K562 (cell line): ENCODE measurements around the gene PACRG. TPM values are rescaled to one million over a fixed set of nuclear protein-coding genes. Genes with fewer than 3 reads are reported as not detected.

Source experiments
- ATAC-seq: fragments of 200-7000 bp; cut with Tn5 transposase; 3 replicates; pipeline ENCODE4 v1.9.1; 2020; ENCODE audit warnings: moderate library complexity
- BruUV-seq: library from RNA; stranded (reverse); fragments of 400-500 nt; replicated peaks from 2 replicates; lab custom pipeline; 2021; lab: Mats Ljungman, UMichigan
- CTCF ChIA-PET: fragments of 300-600 bp; formaldehyde crosslinking; extraction: SDS; loops from one replicate; lab custom pipeline; 2021; ENCODE audit warnings: low intra/inter-chr PET ratio; lab: Yijun Ruan, JAX
- POLR2A ChIA-PET: fragments of 300-600, 350-650 bp; sonication (Branson Sonifier 250); formaldehyde crosslinking; extraction: SDS; loops from one replicate; lab custom pipeline; 2021; ENCODE audit warnings: antibody characterized with exemption, inconsistent platforms; lab: Yijun Ruan, JAX
- DNase-seq, 4 experiments: peaks; one replicate each; pipeline versions ENCODE4 v3.0.0 to v3.0.0-alpha.2; 2011 to 2018; ENCODE audit warnings: low spot score in 3 of 4, mixed read lengths in 3 of 4; ENCODE audit errors: extremely low read depth in 1 of 4
- FAIRE-seq: peaks from 2 replicates; lab custom pipeline; 2011; peaks lifted over from hg19 to GRCh38; lab: Jason Lieb, UNC
- H2AFZ ChIP-seq: 2 replicates; pipeline ENCODE4 v1.6.0; 2011; ENCODE audit warnings: low read depth, low read length, control low read depth, inconsistent platforms
- H3K27ac ChIP-seq: fragments of 200-600 bp; 3 replicates; pipeline ENCODE4 v1.8.0; 2011; ENCODE audit warnings: low read depth, mild to moderate bottlenecking, control low read depth, inconsistent platforms, low read length, moderate library complexity, mixed read lengths; ENCODE audit errors: extremely low read depth
- H3K27me3 ChIP-seq, 2 experiments: fragments of 300-600 bp in 1 of 2; 2 replicates in 1 of 2; 3 replicates in 1 of 2; pipeline versions ENCODE4 v1.6.0 to v1.8.0; 2011; ENCODE audit warnings: inconsistent platforms in 2 of 2, low read length in 2 of 2, mild to moderate bottlenecking in 1 of 2, mixed read lengths in 1 of 2, moderate library complexity in 1 of 2; ENCODE audit not compliant: control insufficient read depth in 2 of 2, insufficient read depth in 2 of 2
- H3K36me3 ChIP-seq: fragments of 300-600 bp; 3 replicates; pipeline ENCODE4 v1.8.0; 2011; ENCODE audit warnings: mild to moderate bottlenecking, low read length, inconsistent platforms; ENCODE audit not compliant: control insufficient read depth, insufficient read depth
- H3K4me1 ChIP-seq, 2 experiments: fragments of 200-600 bp in 1 of 2; replicated peaks in 1 of 2; 2 replicates in 1 of 2; 3 replicates in 1 of 2; pipeline versions ENCODE4 v1.5.1 to v1.8.0; 2011; ENCODE audit warnings: inconsistent platforms in 2 of 2, low read length in 2 of 2, mild to moderate bottlenecking in 1 of 2, mixed read lengths in 1 of 2, moderate library complexity in 1 of 2; ENCODE audit not compliant: control insufficient read depth in 2 of 2, insufficient read depth in 2 of 2
- H3K4me2 ChIP-seq: 2 replicates; pipeline ENCODE4 v1.6.1; 2011; ENCODE audit warnings: low read length, control low read depth, inconsistent platforms, mixed read lengths; ENCODE audit not compliant: insufficient read depth
- H3K4me3 ChIP-seq: fragments of 200-600 bp; sonication (generic), shearing (Covaris generic); 2 replicates; pipeline ENCODE4 v1.5.1; 2016; ENCODE audit warnings: control low read depth, inconsistent platforms
- H3K79me2 ChIP-seq: fragments of 200-600 bp; 3 replicates; pipeline ENCODE4 v1.8.0; 2011; ENCODE audit warnings: low read length, inconsistent platforms; ENCODE audit not compliant: control insufficient read depth, insufficient read depth
- H3K9ac ChIP-seq, 2 experiments: 2 replicates each; pipeline versions ENCODE4 v1.6.0 to v1.6.1; 2011; ENCODE audit warnings: low read depth in 2 of 2, low read length in 2 of 2, control low read depth in 1 of 2, inconsistent platforms in 1 of 2, mild to moderate bottlenecking in 1 of 2, mixed read lengths in 1 of 2; ENCODE audit not compliant: insufficient read depth in 1 of 2
- H3K9me1 ChIP-seq: one replicate; pipeline ENCODE4 v1.6.0; 2011; ENCODE audit warnings: inconsistent platforms, mild to moderate bottlenecking, low read length, moderate library complexity; ENCODE audit not compliant: control insufficient read depth, insufficient read depth
- H3K9me3 ChIP-seq: replicated peaks from 2 replicates; pipeline ENCODE4 v1.5.1; 2011; ENCODE audit warnings: low read depth, low read length, inconsistent platforms; ENCODE audit not compliant: control insufficient read depth, insufficient read depth
- H4K20me1 ChIP-seq: replicated peaks from 2 replicates; pipeline ENCODE4 v1.6.1; 2011; ENCODE audit warnings: low read length, inconsistent platforms, mixed read lengths; ENCODE audit not compliant: control insufficient read depth, insufficient read depth
- CBFA2T2 ChIP-seq: fragments of 450-650 bp; conservative IDR thresholded peaks from 2 replicates; pipeline ENCODE4 v1.6.1; 2017; ENCODE audit warnings: mild to moderate bottlenecking
- CHD1 ChIP-seq: fragments of 200-600 bp; sonication (generic); IDR thresholded peaks from one replicate; pipeline ENCODE4 v1.6.1; 2012; ENCODE audit warnings: mild to moderate bottlenecking, moderate library complexity, low read length, inconsistent platforms
- EP300 ChIP-seq: IDR thresholded peaks from 2 replicates; pipeline ENCODE4 v1.6.1; 2012; ENCODE audit warnings: low read length, improper control_type of control experiment
- FOS ChIP-seq: IDR thresholded peaks from 3 replicates; pipeline ENCODE4 v1.6.1; 2011; ENCODE audit not compliant: insufficient read length; ENCODE audit errors: extremely low read depth
- HNRNPLL ChIP-seq: fragments of 200-400 bp; formaldehyde crosslinking; IDR thresholded peaks from 2 replicates; pipeline ENCODE4 v1.6.1; 2017; ENCODE audit warnings: low read length, low read depth, mild to moderate bottlenecking; ENCODE audit not compliant: poor library complexity, severe bottlenecking
- NFE2 ChIP-seq: IDR thresholded peaks from 2 replicates; pipeline ENCODE4 v1.6.1; 2014; ENCODE audit warnings: antibody characterized with exemption, low read depth
- POLR2H ChIP-seq: IDR thresholded peaks from 2 replicates; pipeline ENCODE4 v1.6.1; 2016; ENCODE audit warnings: missing genetic modification characterization, low read depth, mild to moderate bottlenecking, control low read depth, missing compliant biosample characterization, moderate library complexity
- STAG1 ChIP-seq: sonication (generic); formaldehyde crosslinking; IDR thresholded peaks from 2 replicates; pipeline ENCODE4 v1.5.0; 2020; ENCODE audit warnings: missing genetic modification reagents, borderline replicate concordance
- ZHX1 ChIP-seq: fragments of 150-350 bp; conservative IDR thresholded peaks from 2 replicates; pipeline ENCODE4 v1.6.1; 2014; ENCODE audit warnings: low read length
- ZNF253 ChIP-seq: fragments of 250-450 bp; sonication (Bioruptor Pico); conservative IDR thresholded peaks from 2 replicates; pipeline ENCODE4 v1.6.1; 2021; ENCODE audit warnings: mild to moderate bottlenecking
- ZNF436 ChIP-seq: fragments of 250-450, 450-650 bp; sonication (Bioruptor Pico); formaldehyde crosslinking; IDR thresholded peaks from 2 replicates; pipeline ENCODE4 v1.7.0; 2020; ENCODE audit warnings: mild to moderate bottlenecking
- ZNF561 ChIP-seq: fragments of 450-650 bp; formaldehyde crosslinking; conservative IDR thresholded peaks from 2 replicates; pipeline ENCODE4 v1.4.0; 2020; ENCODE audit warnings: mild to moderate bottlenecking, moderate library complexity
- WGBS: fragments of 100-300 bp; shearing (Covaris generic); methylation state at CpG from one replicate; pipeline ENCODE4 v1.1.6; 2016; ENCODE audit warnings: low coverage, mixed read lengths; ENCODE audit not compliant: insufficient coverage; ENCODE audit errors: missing lambda C conversion rate; 5-methylcytosine and 5-hydroxymethylcytosine counted together
- in situ Hi-C: fragments of 300-500 bp; cut with MboI; formaldehyde crosslinking; loops from 4 replicates; pipeline ENCODE4 v1.15.0; 2018; ENCODE audit warnings: inconsistent platforms, mixed read lengths
- intact Hi-C: fragments of 100-400 bp; cut with micrococcal nuclease; formaldehyde crosslinking; loops from 2 replicates; pipeline ENCODE4 v1.14.2; 2022
- polyA plus RNA-seq, 8 experiments: library from polyadenylated mRNA; depleted of rRNA in 4 of 8; stranded (reverse) in 5 of 8; unstranded in 3 of 8; fragments of >200 nt; fragmentation: Nextera tagmentation in 2 of 8; fragmentation: Illumina TruSeq in 1 of 8; extraction: Ambion mirVana in 2 of 8; extraction: Trizol in 1 of 8; gene quantifications; 2 replicates each; pipeline versions ENCODE4 v1.2.1 to v1.2.3, GENCODE V29; 2011 to 2014; ENCODE audit warnings: inconsistent platforms in 1 of 8, missing spikeins in 1 of 8
- total RNA-seq, 7 experiments: library from RNA; depleted of rRNA in 6 of 7; stranded (reverse); fragments of >200 nt in 6 of 7; fragmentation: Illumina TruSeq in 2 of 7; extraction: Trizol in 2 of 7; gene quantifications; 2 replicates each; pipeline versions ENCODE4 v1.2.1 to v1.2.3, GENCODE V29; 2011 to 2021; ENCODE audit warnings: low replicate concordance in 1 of 7
- TF ChIP-seq, protein P1 (sequence below): fragments of 250-450 bp; sonication (Bioruptor Pico); IDR thresholded peaks from 2 replicates; pipeline ENCODE4 v1.5.0; 2020; ENCODE audit warnings: mild to moderate bottlenecking

Gene PACRG
- total and polyA plus RNA-seq, 9 of the 15 experiments (the other 6 are each of a cell fraction or from before 2014, with no cell fraction given), result 0.04 TPM; not detected in 8

- Histone ChIP-seq H2AFZ (no peak overlapping the region), H3K27ac (no peak overlapping the region), H3K9me3 (no peaks in the 10 kb centered on the region; the same call in 1 of the 2 replicates), H3K79me2 (no peaks in the 10 kb centered on the region), H3K9me1 (no peaks in the 10 kb centered on the region), H3K4me3 (no peak overlapping the region), H3K36me3 (no peaks in the 10 kb centered on the region), H3K27me3 (no peaks in the 10 kb centered on the region), H3K4me2 (no peak overlapping the region), H3K4me1 (no peaks in the 10 kb centered on the region), H4K20me1 (no peaks in the 10 kb centered on the region), H3K9ac (no peak overlapping the region)
- 0% methylated on average over 5 of the region's 5 CpGs for WGBS
- ChIA-PET CTCF (no interaction called here), POLR2A (no interaction called here)
- intact Hi-C loops, result no loop called here
- BruUV-seq, result no TSS peak
- FAIRE-seq (no peak), DNase-seq (no peak), ATAC-seq (no peak)
- in situ Hi-C loops, result no loop called here
- TF ChIP-seq HNRNPLL (no peak), CBFA2T2 (no peak), EP300 (no peak), POLR2H (tag) (no peak), ZNF561 (CRISPR knock-in tag) (no peak)
Measured at GRCh38 chr6:162685586-162685985, 42.2 kb upstream of the PACRG start.

DNA sequence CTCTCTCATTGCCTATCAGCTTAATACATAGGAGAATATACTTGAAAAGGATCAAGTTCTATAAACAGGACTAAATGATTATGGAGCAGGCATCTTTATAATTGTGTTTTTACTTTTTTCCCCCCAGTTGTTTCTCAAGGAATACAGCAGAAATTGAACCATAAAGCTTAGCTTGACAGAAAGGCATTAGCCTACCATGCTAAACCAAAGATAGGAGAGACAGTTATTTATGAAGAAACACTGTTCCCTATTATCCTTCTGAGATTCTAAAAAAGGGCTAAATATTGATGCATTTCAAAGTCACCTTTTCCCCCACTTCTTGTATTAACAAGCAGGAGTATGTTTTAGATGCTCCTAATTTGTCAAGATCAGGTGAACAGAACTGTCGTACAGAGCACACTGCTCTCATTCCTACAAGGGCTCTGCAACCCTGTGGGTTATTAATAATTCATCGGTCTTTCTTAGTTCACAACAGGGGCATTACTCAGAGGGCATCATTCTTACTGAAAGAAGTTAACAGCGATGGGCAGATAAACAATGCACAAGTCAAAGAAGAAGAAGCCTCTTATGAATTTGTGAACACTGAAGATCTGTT lies 38.9 kb upstream of the PACRG start:
- Histone ChIP-seq H3K4me1 (no peaks in the 10 kb centered on the region), H3K9me3 (no peaks in the 10 kb centered on the region; the same call in 1 of the 2 replicates), H3K27ac (no peak overlapping the region), H3K9me1 (no peaks in the 10 kb centered on the region), H3K4me3 (no peak overlapping the region), H3K36me3 (no peaks in the 10 kb centered on the region), H2AFZ (no peak overlapping the region), H3K9ac (no peak overlapping the region), H3K79me2 (no peaks in the 10 kb centered on the region), H3K27me3 (no peaks in the 10 kb centered on the region), H4K20me1 (no peaks in the 10 kb centered on the region), H3K4me2 (no peak overlapping the region)
- ChIA-PET POLR2A (interaction anchor here (0.6 kb wide), 1 partner anchor 18 kb away, joined by 3 read pairs; no protein-coding TSS in a partner anchor), CTCF (no interaction called here)
- FAIRE-seq (no peak), ATAC-seq (no peak), DNase-seq (no peak)
- 2% methylated on average over 3 of the region's 3 CpGs for WGBS
- in situ Hi-C loops, result no loop called here
- intact Hi-C loops, result no loop called here
- no TSS peak for BruUV-seq
- TF ChIP-seq FOS (no peak), ZNF253 (CRISPR knock-in tag) (no peak), ZHX1 (no peak), STAG1 (CRISPR knock-in tag) (no peak), ZNF436 (no peak), CHD1 (no peak), NFE2 (no peak)
- TF ChIP-seq, protein P1, sequence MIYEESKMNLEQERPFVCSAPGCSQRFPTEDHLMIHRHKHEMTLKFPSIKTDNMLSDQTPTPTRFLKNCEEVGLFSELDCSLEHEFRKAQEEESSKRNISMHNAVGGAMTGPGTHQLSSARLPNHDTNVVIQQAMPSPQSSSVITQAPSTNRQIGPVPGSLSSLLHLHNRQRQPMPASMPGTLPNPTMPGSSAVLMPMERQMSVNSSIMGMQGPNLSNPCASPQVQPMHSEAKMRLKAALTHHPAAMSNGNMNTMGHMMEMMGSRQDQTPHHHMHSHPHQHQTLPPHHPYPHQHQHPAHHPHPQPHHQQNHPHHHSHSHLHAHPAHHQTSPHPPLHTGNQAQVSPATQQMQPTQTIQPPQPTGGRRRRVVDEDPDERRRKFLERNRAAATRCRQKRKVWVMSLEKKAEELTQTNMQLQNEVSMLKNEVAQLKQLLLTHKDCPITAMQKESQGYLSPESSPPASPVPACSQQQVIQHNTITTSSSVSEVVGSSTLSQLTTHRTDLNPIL (CRISPR knock-in tag), result no peak
